Measurements from ENCODE around the gene PPFIBP1. TPM values are rescaled to one million over a fixed set of nuclear protein-coding genes. Genes with fewer than 3 reads are reported as not detected.
A peak's percentile ranks its signal among the peaks of the same experiment; 100 is the strongest.

The PPFIBP1 gene
- total and polyA plus RNA-seq, 2 of the 13 experiments (the other 11 are each of a cell fraction or from before 2014, with no cell fraction given), result 16.2 to 21.8 TPM

- TF ChIP-seq ZNF17 (CRISPR knock-in tag; IDR thresholded peaks at IDR 0.05) (no peak), SOX6 (IDR thresholded peaks at IDR 0.05) (no peak), SOX6 (CRISPR knock-in tag; IDR thresholded peaks at IDR 0.05) (peak; percentile 95), MATR3 (CRISPR knock-in tag; IDR thresholded peaks at IDR 0.05) (no peak), SOX13 (IDR thresholded peaks at IDR 0.05) (peak; percentile 69), SOX13 (CRISPR knock-in tag; conservative IDR thresholded peaks at IDR 0.05 in 1 of 2, IDR thresholded peaks at IDR 0.05 in 1 of 2) (peak in 1 of 2 experiments; percentile 93; a peak in 2 of 4 replicates), RAD21 (CRISPR knock-in tag; IDR thresholded peaks at IDR 0.05) (0 out of 2 replicates have a peak, but pooled peaks have one; percentile 7), NCOA5 (CRISPR knock-in tag; IDR thresholded peaks at IDR 0.05) (no peak), ZHX1 (CRISPR knock-in tag; IDR thresholded peaks at IDR 0.05; ENCODE audit: low read depth) (peak; percentile 72; the same call in 1 of the 2 replicates), ZBTB2 (CRISPR knock-in tag; IDR thresholded peaks at IDR 0.05; ENCODE audit: low read depth) (no peak), ZNF788 (CRISPR knock-in tag; IDR thresholded peaks at IDR 0.05; ENCODE audit: borderline replicate concordance) (peak; percentile 99), GATAD1 (CRISPR knock-in tag; IDR thresholded peaks at IDR 0.05) (peak; percentile 77), NR0B2 (CRISPR knock-in tag; IDR thresholded peaks at IDR 0.05) (peak; percentile 62; the same call in 1 of the 2 replicates), ZNF747 (CRISPR knock-in tag; IDR thresholded peaks at IDR 0.05; ENCODE audit: borderline replicate concordance) (peak; percentile 92; the same call in 1 of the 2 replicates), ATF2 (CRISPR knock-in tag; IDR thresholded peaks at IDR 0.05) (peak; percentile 87; the same call in 1 of the 2 replicates), BCL6 (CRISPR knock-in tag; IDR thresholded peaks at IDR 0.05) (peak; percentile 90), ZKSCAN8 (CRISPR knock-in tag; IDR thresholded peaks at IDR 0.05; ENCODE audit: borderline replicate concordance) (peak; percentile 87; the same call in 1 of the 2 replicates), IKZF1 (IDR thresholded peaks at IDR 0.05) (no peak), ZNF543 (CRISPR knock-in tag; IDR thresholded peaks at IDR 0.05) (0 out of 2 replicates have a peak, but pooled peaks have one; percentile 80), CEBPB (IDR thresholded peaks at IDR 0.05; ENCODE audit: borderline replicate concordance, low read depth, low read length) (peak; percentile 100)
These were observed 26.0 kb downstream of the PPFIBP1 start (continued) for GRCh38 chr12:27549801-27550652.
